Activated CD4-positive, alpha-beta T cell treated with anti-CD3 and anti-CD28 coated beads, Interleukin-2, Interleukin-6, amounts not matched to agents 100 ng/mL and 50 ng/mL, durations not matched to agents 16 hours and 8 hours (primary cell): ENCODE data around the gene ZNF740.

ENCODE experiments used
- DNase-seq: peaks from one replicate; pipeline ENCODE4 v3.0.0-alpha.2; 2020

Gene ZNF740

DNA sequence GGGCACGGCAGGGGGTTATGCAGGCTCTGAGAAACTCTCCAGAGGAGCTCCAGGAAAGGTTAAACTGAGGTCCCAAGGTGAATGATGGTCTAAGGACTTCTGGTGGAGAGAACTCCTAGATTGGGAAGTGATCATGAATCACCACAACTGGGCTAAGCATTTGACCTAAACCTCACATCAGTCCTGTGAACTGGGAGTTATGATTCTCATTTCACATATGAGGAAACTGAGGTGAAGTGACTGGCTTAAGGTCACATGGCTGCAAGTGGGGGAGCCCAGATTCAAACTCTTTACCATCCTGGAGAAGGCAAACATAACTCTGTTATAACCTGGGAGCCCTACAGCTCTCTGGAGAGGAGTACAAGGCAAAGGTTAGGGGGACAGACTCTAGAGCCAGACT, 47.3 kb downstream of the ZNF740 start:
- DNase-seq, result no peak

GRCh38 chr12:53229454-53229853, 48.9 kb downstream of the ZNF740 start:
- no peak for DNase-seq

DNA sequence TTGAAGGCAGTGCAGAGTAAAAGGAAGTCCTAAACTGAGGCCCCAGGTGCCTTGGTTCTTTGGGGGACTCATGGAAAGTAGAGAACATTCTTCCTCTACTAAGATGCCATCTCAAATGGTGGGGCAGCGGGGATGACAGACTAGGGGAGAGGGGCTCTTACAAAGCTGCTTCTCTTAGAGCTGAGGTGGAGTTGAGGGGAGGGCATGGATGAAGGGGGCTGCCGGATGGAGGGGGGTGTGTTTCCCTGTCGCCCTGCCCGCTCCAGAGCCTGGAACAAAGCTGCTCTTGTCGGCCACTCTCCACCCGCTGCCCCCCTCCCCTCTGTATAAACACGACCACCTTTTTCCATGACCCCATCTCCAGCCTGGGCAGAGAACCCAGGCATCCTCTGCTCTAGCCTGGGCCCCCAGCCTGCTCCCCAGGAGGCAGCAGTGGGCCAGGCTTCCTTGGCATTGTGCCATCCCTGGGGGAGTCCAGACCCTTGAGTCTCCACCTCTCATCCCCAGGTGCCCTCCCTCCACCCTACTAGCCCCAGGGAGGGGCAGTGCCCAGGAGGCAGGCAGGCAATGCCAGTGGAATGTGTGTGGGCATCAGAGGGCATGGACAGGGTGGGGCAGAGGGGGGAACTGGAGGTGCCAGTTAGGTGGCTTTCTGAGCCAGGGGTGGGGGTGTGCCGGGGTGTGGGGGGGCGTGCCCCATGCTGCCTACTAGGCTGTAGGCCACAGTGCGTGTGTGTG, 49.8 kb downstream of the ZNF740 start:
- no peak for DNase-seq

- no peak for DNase-seq
Observed at GRCh38 chr12:53231671-53231920, 51.1 kb downstream of the ZNF740 start.

DNA sequence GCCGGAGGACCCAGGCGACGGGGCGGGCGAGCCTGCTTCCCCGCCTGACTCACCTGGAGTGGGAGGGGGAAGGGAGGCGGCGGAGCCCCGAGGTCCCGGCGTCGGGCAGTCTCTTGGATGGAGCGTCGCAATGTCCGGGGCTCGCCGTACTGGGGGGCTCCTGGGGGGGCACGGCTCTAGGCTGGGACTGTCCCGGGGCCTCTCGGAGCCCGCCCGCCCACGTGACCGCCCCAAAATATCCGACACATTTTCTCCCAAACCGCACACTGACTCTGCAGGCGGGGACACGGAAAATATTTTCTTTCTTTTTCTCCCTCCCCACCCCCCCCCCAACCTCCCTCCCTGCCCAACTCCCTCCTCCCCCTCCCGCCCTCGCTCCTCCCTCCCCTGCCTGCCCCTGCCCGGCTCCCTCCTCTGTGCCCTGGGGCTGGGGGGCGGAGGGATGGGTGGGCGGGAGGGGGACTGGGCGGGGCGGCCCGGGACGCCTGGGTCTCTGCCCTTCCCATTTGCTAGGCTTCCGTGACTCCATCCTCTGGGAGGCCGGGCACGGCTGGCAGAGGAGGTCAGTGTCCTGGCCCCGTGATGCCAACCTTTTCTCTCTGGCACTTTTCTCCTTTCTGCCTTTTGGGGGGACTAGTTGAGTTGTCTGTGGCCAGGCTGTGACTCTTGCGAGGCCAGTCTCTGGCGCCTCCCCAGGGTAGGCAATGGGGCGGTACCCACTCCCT, 51.6 kb downstream of the ZNF740 start, which contains the start of gene RARG:
TSS of gene RARG (minus strand) at position 289 of the 725 bp plus-strand sequence. CDS start 4,664 bp downstream, outside the sequence.
- peak; percentile 68 for DNase-seq

DNA sequence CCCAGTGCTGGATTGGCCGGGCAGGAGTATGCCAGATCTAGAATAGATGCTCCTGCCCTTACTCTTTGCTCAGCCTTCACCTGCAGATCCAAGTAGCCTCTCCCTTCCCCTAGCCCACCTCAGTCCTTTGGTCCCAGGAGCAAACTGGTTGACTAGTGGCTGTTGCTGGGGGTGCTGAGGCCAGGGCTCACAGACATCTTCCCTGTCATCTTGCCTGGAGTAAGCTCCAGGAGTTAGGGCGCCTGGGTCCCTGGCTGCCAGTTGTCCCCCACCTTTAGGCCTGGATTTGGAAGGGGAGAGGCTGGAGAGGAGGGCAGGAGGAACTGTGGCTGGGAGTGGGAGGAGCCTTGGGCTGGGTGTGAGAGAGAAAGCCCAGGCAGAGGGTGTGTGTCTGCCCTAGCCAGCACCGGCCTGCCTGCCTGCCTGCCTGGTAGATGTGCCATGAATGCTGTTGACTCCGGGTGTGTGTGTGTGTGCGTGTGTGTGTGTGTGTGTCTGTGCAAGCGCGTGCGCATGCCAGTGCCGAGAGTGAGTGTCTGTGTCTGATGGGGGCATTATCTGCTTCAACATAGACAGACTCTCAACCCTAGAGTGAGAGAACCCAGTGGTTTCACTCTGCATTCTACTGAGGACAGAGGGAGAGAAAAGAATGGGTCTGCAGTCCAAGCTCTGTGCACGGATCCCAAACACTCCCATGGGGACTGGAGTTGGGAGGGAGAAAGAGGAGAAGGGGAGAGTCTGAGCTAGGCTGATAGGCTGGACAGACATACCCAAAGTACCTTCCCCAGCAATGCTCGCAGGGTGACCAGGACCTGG, 52.3 kb downstream of the ZNF740 start:
- peak; percentile 51 for DNase-seq

- DNase-seq, result no peak
Observed at GRCh38 chr12:53233671-53234121, 53.2 kb downstream of the ZNF740 start.

DNA sequence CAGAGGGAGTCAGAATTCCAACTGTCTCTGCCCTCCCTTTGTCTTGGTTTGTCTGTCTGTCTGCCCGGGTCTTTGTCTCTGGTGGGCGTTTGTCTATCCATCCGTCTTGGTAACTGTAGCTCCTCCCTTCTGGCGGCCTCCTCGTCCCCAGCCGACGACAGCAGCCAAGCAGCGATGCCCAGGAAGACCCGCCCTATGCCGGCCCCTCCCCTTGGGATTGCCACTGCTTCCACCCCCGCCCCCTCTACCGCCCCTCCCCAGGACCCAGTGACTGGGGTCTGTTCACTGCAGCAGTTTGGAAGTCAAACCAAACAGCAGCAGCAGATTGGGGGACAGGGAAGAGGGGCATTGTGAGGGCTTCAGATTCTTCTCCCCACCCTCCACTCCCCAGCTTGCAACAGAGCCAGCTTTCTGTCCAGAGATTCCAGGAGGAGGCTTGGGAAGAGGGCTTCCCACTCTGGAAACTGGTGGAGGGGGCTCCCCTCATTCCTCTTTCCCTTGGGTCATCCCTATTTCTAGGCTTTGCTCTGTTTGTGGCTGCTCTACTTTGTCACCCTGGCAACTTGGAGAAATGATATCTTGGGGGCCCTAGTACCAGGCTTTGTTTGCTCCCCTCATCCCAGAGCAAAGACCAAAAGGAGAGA, 53.9 kb downstream of the ZNF740 start:
- no peak for DNase-seq

GRCh38 chr12:53235164-53235563, 54.6 kb downstream of the ZNF740 start:
- no peak for DNase-seq

DNA sequence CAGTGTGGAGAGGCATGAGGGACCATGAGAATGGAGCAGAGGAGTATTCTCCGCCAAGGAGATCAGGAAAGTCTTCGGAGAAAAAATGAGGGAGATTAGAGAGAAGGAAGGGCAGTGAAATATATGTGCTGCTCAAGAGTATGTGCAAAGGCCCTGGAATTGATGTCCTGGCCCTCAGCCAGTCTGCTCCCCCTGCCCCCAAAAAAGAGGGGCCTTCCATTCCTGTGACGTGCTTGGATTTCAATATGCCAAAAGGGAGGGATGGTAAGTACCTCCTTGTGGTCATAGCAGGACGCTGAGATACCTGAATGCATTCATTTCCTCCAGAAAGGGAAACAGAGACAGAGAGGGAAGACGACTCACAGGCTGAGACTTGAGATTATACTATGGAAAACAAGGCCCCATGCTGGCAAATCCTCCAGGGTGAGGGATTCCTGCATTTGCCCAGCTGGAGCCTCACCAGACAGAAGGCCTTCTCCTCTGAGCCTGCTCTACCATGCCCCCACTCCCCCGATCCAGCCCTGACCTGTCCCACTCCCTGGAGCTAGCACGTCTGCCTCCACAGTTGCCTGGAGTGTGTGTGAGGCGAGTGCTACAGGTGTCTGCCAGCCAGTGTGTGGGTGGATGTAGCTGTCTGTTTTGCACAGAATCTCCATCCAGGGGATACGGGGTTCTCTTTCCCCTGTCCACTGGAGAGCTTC, 55.4 kb downstream of the ZNF740 start:
- no peak for DNase-seq

- peak; percentile 58 for DNase-seq
Observed at GRCh38 chr12:53236443-53237111, 56.1 kb downstream of the ZNF740 start.

DNA sequence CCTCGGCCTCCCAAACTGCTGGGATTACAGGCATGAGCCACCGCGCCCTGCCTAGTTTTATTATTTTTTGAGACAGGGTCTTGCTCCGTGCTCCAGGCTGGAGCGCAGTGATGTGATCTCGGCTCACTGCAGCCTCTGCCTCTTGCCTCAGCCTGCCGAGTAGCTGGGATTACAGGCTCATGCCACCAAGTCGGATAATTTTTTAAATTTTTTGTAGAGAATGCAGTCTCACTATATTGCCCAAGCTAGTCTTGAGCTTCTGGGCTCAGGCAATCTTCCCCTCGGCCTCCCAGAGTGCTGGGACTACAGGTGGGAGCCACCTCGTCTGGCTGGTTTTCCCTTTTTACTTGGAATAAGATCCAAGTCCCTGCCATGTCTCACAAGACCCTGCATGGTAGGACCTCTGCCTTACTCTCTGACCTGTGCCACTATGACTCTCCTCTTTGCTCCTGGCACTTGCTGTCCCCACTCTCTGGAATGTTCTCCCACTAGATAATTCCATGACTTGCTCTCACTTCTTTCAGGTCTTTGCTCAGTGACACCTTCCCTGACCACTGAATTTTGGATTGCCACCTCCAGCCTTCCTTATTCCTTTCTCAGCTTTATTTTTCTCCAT, 59.2 kb downstream of the ZNF740 start:
- DNase-seq, result no peak

DNA sequence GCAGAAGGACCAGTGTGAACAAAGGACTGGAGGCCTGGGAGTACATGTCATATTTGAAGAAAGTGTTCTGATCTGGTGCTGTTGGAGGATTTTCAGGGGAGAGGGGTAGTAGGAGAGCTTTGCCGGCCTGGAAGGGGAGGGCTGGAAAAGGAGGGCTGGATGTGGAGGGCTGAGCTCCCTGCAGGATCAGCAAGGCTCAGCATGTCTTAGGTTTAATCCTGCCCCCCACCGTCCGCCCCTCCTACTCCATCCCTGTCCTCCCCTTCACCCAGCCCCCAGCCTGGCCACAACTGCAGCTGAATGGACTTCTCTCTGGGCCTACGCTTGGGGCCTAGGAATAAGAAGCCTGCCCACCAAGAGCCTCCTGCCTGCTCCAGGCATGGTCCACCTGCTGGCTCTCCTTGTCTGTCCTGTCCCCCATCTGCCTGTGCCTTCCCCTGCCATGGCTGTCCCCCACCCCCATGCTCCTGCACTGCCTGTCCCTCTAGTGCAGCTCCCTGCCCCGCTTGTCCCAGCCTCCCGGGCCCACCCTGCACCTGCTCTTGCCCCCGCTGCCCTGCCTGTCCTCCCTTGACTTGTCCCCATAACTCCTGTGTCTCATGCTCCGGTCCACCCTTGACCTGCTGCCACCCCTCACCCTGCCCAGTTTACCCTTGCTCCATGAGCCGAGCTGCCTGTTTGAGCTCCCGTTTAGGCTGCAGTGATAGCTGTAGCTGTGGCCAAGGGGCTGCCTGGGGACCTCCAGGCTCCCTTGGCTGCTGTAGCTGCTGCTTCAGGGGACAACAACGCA, 61.3 kb downstream of the ZNF740 start:
- DNase-seq, result no peak

DNA sequence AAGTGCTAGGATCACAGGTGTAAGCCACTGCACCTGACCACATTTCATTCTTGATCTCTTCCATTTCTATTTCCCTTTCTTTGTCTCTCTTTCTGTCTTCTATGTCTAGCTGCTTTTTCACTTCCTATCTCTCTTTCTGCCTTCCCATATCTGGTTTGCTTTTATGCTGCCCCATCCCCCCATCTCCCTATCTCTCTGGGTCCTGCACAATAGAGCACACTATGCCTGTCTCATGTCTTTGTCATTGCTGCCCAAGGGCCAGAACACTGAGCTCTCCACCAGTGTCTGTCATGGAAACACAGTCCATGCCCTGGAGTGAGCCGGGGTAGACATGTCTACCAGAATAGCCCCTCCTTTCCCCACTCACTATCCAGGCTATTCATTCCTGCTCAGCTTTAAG, 63.8 kb downstream of the ZNF740 start:
- DNase-seq, result no peak
